ENCODE data around the gene RPP40.

- no peak for TF ChIP-seq EZH2phosphoT487 (IDR thresholded peaks at IDR 0.05; ENCODE audit: insufficient read depth, low read depth)
- no peak for TF ChIP-seq EZH2 (IDR thresholded peaks at IDR 0.05; ENCODE audit: insufficient read depth, poor library complexity, severe bottlenecking)
These were observed 45.2 kb downstream of the RPP40 start for GRCh38 chr6:4958624-4959023.
